NB4 (cell line): Measurements from ENCODE around the gene CNTNAP2.

ENCODE experiments used
- DNase-seq: peaks from one replicate; pipeline ENCODE4 v3.0.0; 2010; ENCODE audit warnings: low read depth
- H3K4me3 ChIP-seq: one replicate; pipeline ENCODE4 v1.5.1; 2011; ENCODE audit warnings: mild to moderate bottlenecking, low read depth, low read length, moderate library complexity
- CTCF ChIP-seq: IDR thresholded peaks from one replicate; pipeline ENCODE4 v1.5.1; 2012; ENCODE audit warnings: low read depth, low read length
- MAX ChIP-seq: IDR thresholded peaks from 2 replicates; pipeline ENCODE4 v1.6.1; 2011; ENCODE audit warnings: low read depth, low read length
- MYC ChIP-seq: IDR thresholded peaks from 2 replicates; pipeline ENCODE4 v1.6.1; 2011; ENCODE audit warnings: low read depth, low read length
- POLR2A ChIP-seq: IDR thresholded peaks from 2 replicates; pipeline ENCODE4 v1.6.1; 2011; ENCODE audit warnings: mild to moderate bottlenecking; ENCODE audit not compliant: insufficient read length; ENCODE audit errors: extremely low read depth

The CNTNAP2 gene

GRCh38 chr7:146131701-146132100 lies 15.1 kb downstream of the CNTNAP2 start:
- no peak for DNase-seq
- TF ChIP-seq MAX, result no peak
- TF ChIP-seq POLR2A, result no peak
- TF ChIP-seq CTCF, result no peak
- no peak for TF ChIP-seq MYC
- no peak overlapping the region for H3K4me3 ChIP-seq

GRCh38 chr7:146136357-146136875 lies 19.8 kb downstream of the CNTNAP2 start:
- H3K4me3 ChIP-seq, result no peak overlapping the region
- DNase-seq, result no peak
- TF ChIP-seq CTCF, result no peak
- TF ChIP-seq MYC, result no peak
- no peak for TF ChIP-seq POLR2A
- no peak for TF ChIP-seq MAX

- H3K4me3 ChIP-seq, result no peak overlapping the region
- no peak for DNase-seq
- TF ChIP-seq MYC, result no peak
- no peak for TF ChIP-seq MAX
- TF ChIP-seq CTCF, result no peak
- no peak for TF ChIP-seq POLR2A
These were observed 22.3 kb downstream of the CNTNAP2 start for GRCh38 chr7:146138926-146139325.

- no peak for DNase-seq
- TF ChIP-seq MAX (no peak), POLR2A (no peak), CTCF (no peak), MYC (no peak)
- no peak overlapping the region for H3K4me3 ChIP-seq
These were observed 30.4 kb downstream of the CNTNAP2 start for GRCh38 chr7:146146831-146147486.

GRCh38 chr7:146150153-146150552 lies 33.6 kb downstream of the CNTNAP2 start:
- no peak overlapping the region for H3K4me3 ChIP-seq
- no peak for TF ChIP-seq POLR2A
- TF ChIP-seq CTCF, result no peak
- no peak for TF ChIP-seq MYC
- TF ChIP-seq MAX, result no peak
- DNase-seq, result peak; percentile 19
